ENCODE measurements around the gene HELZ.

- TF ChIP-seq CTCF (IDR thresholded peaks at IDR 0.05; ENCODE audit: poor library complexity): no peak
- TF ChIP-seq EZH2phosphoT487 (IDR thresholded peaks at IDR 0.05; ENCODE audit: low read depth, severe bottlenecking, unreplicated experiment): no peak
- no peak for TF ChIP-seq EZH2 (IDR thresholded peaks at IDR 0.05; ENCODE audit: borderline replicate concordance)
These were observed 192.1 kb downstream of the HELZ start for GRCh38 chr17:67052720-67053437.
